Fibroblast of skin of left biceps (primary cell): ENCODE data around the gene IZUMO1.
A peak's percentile ranks its signal among the peaks of the same experiment; 100 is the strongest.
"Not testable (repeated sequence)": the region's sequence is repeated elsewhere in the genome, so short reads cannot be mapped to it uniquely, and the experiment has no call there.

Experiments
- DNase-seq, 2 experiments: peaks; one replicate each; pipeline ENCODE4 v3.0.0-alpha.2; 2013; ENCODE audit warnings: low read depth in 2 of 2

Gene IZUMO1

DNA sequence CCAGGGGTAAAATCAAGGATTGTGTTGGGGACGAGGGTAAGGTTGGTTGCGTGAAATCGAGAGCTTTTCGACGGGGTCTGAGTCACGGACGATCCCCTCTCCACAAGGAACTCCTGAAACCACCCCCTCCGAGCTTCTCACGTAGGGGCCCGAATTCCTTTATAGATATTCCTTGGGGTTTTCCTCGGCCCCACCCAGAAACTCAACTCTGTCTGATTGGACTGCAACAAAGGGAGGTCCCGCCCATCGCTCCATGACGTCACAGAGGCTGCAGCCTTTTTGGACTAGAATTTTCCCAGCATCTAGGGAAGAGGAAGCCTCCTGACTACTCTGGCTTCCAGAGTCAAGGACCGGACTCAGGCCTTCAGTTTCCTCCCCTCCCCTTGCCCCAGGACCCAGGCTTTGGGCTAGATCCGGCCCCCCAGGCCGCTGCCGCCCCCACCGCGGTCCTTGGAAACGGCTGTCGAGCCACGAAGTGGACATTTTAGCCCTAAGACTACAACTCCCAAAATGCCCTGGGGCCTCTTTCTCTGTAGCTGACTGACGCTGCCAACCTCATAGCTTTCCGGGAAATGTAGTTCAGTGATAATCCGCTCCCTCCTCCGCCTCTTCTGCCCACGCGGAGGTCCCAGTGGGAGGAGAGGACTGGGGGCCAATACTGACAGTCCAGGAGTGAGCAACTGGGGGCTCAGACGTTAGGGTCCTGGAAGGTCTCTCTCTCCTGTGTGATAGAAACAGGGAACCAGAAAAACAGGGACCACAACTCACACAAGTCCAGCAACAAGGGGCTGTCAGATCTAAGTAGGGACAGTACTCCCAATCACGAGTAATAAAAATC lies at the start of gene IZUMO1:
Gene IZUMO1 (minus strand): TSS at position 172 of the 838 bp plus-strand sequence. CDS start 1,050 bp downstream, outside the sequence.
- DNase-seq, result peak; percentile 66 to 70

- DNase-seq, result no peak
These were observed 49.0 kb upstream of the IZUMO1 start for GRCh38 chr19:48795685-48796070.

DNA sequence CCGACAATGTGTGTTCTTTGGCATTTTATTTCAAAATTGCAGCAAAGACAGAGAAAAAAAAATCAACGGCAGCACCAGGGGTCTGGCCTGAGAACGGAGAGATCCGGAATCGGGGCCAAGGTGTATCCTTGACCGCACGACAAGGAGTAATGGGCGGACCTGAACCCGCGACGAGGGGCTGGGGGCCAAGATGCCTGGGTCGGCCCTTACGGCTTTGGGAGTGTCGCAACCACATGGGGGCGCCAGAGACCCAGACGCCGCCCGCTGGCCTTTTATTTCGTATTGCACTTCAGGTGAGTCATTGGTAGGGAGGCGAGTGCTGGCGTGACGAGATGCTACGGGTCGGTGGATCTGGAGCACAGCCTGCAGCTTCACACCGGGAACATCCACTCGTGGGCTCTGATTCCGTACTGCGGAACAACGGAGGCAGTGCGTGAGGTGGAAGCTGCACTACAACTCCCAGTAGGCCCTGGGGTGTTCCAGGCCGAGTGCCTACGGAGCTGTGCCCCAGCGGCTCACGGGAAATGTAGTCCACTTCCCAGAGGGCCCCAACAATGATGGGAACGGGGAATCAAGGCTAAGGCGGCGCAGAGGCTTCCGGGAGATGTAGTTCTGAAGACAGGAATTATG lies 48.5 kb upstream of the IZUMO1 start:
- peak; percentile 75 to 83 for DNase-seq

DNA sequence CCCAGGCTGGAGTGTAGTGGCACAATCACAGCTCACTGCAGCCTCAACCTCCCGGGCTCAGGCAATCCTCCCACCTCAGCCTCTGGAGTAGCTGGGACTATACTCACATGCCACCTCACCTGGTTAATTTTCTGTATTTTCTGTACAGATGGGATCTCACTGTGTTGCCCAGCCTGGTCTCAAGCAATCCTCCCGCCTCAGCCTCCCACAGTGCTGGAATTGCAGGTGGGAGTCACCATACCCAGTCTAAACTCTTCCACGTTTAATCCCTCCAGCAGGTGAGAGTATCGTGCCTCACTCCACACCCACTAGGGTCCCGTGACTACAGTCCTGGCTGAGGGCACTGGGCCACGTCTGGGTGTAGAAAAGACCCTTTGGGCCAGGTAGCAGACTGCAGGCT lies 47.6 kb upstream of the IZUMO1 start:
- DNase-seq, result no peak

- no peak for DNase-seq
These were observed 46.6 kb upstream of the IZUMO1 start for GRCh38 chr19:48793271-48793670.

GRCh38 chr19:48787331-48787730 lies 40.6 kb upstream of the IZUMO1 start:
- DNase-seq, result not testable (repeated sequence)

GRCh38 chr19:48786422-48786821 lies 39.7 kb upstream of the IZUMO1 start:
- not testable (repeated sequence) for DNase-seq

GRCh38 chr19:48784527-48784926 lies 37.8 kb upstream of the IZUMO1 start:
- DNase-seq, result no peak

DNA sequence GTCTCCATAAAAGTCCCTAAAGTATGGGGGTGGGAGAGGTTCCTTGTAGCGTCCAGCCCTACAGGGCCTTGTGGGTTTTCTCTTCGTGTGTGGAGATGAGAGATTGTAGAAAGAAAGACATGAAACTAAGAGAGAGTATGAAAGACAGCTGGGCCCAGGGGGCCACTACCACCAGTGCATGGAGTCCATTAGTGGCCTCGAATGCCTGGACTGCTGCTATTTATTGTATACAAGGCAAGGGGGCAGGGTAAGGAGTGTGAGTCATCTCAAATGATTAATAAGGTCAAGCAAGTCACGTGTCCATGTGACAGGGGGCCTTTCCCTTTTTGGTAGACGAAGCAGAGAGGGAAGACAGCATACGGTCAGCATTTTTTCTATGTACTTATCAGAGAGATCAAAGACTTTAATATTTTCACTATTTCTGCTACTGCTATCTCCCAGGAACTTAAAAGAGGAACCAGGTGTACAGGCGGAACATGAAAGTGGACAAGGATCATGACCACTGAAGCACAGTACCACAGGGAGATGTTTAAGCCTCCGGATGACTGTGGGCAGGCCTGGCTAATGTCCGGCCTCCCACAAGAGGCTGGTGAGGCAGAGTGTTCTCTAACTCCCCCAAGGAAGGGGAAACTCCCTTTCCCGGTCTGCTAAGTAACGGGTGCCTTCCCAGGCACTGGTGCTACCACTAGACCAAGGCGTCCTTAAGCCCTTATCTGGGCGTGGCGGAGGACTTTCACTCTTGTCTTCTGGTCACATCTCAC lies 34.1 kb upstream of the IZUMO1 start:
- DNase-seq, result no peak

- DNase-seq, result no peak
These were observed 32.9 kb upstream of the IZUMO1 start for GRCh38 chr19:48779636-48780035.

- DNase-seq, result no peak
These were observed 31.0 kb upstream of the IZUMO1 start for GRCh38 chr19:48777720-48778119.

DNA sequence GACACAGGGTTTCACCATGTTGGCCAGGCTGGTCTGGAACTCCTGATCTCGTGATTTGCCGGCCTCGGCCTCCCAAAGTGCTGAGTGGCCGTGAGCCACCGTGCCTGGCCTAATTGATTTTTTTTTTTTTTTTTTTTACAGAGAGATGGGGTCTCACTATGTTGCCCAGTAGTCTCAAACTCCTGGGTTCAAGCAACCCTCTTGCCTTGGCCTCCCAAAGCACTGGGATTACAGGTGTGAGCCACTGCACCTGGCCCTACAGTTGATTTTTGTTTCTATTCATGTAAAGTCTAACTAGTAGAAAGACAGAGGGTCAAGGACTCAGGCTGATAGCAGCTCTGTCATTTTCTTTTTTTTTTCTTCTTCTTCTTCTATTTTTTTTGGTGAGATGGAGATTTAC lies 30.4 kb upstream of the IZUMO1 start:
- DNase-seq, result no peak

DNA sequence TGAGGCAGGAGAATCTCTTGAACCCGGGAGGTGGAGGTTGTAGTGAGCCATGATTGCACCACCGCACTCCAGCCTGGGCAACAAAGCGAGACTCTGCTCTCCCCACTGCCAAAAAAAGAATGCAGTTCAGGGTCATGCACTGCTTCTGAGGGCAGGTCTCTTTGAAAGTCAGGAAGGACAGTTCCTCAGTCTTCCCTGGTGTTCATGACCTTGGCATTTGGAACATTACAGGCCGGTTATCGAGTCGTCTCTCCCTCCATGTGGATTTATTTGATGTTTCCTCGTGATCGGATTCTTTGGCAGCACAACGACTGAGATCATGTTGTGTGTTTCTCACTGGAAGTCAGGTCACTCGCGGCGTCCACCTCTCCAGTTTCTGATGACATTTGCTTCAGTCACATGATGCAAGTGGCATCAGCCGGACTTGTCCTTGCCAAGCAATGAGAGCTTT lies 25.8 kb upstream of the IZUMO1 start:
- no peak for DNase-seq

GRCh38 chr19:48770734-48771472 lies 24.2 kb upstream of the IZUMO1 start:
- no peak for DNase-seq

DNA sequence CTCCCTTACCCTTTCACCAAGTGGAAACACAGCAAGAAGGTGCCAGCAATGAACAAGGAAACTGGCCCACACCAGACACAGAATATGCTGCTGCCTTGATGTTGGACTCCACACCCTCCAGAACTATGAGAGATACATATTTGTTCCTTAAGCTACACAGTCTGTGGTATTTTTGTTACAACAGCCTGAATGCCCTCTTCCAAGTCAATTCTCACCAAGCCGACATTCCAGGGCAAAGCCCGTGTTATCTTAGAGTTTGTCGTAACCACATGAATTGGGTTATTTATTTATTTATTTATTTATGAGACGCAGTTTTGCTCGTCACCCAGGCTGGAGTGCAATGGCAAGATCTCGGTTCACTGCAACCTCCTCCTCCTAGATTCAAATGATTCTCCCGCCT lies 23.6 kb upstream of the IZUMO1 start:
- peak in 1 of 2 experiments; percentile 19 for DNase-seq

DNA sequence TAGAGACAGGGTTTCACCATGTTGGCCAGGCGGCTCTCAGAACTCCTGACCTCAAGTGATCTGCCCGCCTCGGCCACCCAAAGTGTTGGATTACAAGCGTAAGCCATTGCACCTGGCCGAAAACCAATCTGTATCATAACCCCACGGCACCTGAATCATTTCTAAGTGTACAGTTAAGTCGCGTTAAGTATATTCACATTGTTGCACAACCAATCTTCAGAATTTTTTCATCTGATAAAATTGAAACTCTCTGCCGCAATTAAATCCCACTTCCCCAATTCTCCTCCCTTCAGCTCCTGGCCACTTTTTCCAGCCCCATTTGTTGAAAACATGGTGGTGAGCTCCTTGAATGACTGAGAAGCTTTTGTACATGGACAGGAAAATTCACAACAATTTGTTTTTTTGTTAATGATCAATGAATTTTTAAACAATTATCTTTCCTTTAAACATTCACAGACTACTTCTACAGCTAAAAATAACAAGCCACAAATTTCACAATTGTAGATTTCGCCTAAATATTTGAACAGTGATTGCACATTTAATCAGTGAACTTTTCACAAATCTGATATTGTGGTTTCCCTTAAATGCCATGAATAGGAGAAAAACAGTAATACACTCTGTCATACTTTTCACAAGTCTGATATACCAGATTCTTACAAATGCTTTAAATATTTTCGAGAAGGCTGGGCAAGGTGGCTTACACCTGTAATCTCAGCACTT lies 22.4 kb upstream of the IZUMO1 start:
- no peak for DNase-seq

- not testable (repeated sequence) for DNase-seq
These were observed 21.6 kb upstream of the IZUMO1 start for GRCh38 chr19:48768171-48768753.

- not testable (repeated sequence) for DNase-seq
These were observed 19.1 kb upstream of the IZUMO1 start for GRCh38 chr19:48765816-48766215.

DNA sequence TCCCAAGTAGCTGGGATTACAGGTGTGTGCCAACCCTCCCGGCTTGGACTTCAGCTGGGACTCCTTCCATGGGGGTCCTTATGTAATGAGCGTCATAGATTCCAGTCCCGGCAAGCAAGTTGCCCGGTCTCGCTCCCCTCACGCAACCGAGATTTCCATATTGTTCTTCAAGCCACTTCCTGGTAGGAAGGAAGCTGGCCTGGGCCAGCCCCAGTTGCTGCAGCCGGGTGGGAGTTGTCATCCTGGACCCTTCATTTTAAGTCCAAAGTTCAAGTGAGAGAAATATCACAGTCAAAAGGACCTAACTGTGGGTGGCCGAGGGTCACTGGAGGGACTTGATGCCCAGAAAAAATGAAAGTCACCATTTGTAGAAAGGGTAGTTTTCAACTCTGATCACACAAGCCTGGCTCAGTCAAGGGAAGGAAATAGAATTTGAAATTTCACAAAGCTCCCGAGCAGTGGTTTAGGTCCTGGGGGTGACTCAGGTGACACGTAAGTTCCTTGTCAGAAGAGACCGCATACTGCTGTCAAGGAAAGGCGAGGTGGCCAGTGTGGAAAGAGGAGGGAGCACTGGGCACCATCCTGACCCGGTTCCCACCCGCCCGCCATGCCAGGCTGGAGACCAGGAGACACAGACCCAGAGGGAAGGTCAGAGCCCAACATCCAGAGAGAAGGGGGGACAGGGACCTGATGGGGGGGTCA lies 13.9 kb upstream of the IZUMO1 start:
- DNase-seq, result no peak

DNA sequence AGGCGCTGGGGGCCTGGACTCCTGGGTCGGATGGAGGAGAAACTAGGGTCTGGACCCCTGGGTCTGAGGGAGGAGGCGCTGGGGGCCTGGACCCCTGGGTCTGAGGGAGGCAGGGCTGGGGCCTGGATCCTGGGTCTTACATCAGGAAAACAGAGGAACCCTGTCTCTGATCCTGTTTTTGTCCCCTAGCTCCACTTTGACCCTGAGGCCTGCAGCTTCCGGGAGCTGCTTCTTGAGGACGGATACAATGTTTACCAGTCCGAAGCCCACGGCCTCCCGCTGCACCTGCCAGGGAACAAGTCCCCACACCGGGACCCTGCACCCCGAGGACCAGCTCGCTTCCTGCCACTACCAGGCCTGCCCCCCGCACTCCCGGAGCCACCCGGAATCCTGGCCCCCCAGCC lies 11.0 kb upstream of the IZUMO1 start:
- no peak for DNase-seq
